GM21737 (cell line): ENCODE data around the gene PARD3B.

Source experiments
- ATAC-seq: cut with Tn5 transposase; IDR thresholded peaks from one replicate; pipeline ENCODE4 v1.9.1; 2021; ENCODE audit warnings: mild to moderate bottlenecking, moderate library complexity; ENCODE audit not compliant: unreplicated experiment

Gene PARD3B

GRCh38 chr2:204982303-204982702 is 437.0 kb downstream of the PARD3B start:
- ATAC-seq, result no peak

- ATAC-seq, result no peak
Measured at GRCh38 chr2:204984518-204984917, 439.2 kb downstream of the PARD3B start.

- no peak for ATAC-seq
Measured at GRCh38 chr2:204986641-204987040, 441.4 kb downstream of the PARD3B start.

GRCh38 chr2:204988836-204989235 is 443.6 kb downstream of the PARD3B start:
- ATAC-seq, result no peak

- ATAC-seq, result no peak
Measured at GRCh38 chr2:204989877-204990276, 444.6 kb downstream of the PARD3B start.

DNA sequence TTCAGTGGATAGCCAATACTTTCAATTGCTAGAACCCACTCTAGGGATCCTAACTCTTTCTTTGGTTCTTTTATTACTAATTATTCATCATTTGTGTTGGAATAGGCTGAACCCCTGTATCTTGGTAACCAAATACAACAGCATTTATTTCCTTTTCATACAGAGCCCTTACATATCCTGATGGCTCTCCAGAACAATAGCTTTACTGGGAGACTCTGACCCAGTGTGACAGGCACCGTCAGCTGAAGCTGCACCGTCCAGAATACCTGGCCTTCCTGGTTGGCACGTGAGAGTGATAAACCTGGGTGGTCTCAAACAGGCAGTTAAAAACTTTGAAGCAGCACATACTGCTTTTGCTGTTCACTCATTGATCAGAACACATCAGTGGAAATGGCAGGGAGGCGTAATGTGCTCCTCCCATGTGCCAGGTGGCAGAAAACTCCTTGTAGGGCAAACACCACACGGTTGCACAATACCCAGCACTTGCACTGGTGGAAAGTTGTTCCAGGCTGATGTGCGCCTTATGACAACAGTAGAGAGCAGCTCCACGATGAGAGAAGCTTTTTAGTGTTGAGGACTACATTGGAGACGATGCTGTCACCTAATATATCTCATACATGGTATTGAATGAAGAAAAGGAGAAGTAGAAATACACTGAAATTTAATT is 456.2 kb downstream of the PARD3B start:
- ATAC-seq, result no peak

DNA sequence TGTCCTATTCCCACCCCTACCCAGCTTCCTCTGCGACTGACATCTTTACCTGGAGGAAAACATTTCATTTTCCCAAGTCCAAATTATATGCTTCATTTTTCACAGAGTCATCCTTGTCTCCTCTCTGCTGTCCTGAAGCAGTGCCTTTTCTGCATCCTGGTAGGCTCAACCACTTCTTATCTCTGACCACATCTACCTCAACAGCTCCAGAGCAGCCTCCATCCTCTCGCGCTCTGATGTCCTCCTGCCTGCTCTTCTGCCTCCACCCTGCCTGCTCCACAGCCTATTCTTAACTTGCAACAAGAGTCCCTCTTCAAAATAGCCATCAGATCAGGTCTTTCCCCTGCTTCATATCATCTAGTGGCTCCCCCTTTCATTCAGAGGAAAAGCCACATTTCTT is 457.1 kb downstream of the PARD3B start:
- no peak for ATAC-seq

DNA sequence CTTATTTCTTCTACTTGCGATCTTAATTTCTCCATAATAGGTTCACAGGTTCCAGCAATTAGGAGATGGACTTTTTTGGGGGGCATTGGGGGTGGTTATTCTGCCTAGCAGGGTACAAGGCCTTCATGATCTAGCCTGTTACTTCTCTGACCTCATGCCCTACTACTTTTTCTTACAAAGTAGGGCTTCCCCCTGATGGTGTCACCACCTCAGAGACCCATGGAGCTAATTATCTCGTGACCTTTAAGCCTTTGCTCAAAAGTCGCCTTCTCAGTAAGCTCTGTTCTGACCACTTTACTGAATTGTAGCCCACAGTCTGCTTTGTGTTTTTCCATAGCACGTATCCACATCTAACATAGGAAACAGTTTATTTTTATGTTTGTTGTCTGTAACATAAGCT is 458.0 kb downstream of the PARD3B start:
- no peak for ATAC-seq

DNA sequence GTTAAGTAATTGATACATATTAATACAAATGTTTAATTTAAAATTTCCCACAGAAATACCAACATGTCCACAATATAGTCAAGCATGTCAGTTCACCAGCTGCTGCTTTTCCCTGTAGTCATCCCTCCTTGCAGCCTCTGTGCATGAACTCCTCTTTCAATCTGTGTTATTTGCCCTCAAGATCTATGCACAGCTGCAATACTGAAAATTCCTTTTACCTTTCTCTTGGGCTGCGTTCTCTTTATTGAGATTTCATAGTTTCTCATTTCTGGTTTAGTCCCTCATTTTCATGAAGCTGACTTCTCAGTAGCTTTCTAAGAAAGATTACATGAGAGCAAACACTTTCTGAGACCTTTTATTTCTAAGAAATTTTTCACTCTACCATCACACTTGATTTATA is 464.9 kb downstream of the PARD3B start:
- ATAC-seq, result no peak

DNA sequence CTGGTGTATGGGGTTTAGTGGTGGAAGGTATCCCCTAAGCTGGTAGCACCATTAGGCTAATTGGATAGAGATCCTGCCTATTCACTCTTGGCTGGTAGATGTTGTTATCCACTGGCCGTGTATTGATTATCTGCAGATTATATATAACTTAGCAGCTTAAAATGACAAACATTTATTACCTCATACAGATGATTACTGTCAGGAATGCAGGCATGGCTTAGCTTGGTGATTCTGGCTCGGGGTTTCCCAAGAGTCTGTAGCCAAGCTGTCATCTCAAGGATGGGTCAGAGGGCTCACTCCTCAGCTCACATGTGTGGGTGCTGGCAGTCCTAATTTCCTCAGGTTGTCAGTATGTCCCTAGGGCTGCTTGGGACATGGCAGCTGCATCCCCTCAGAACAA is 465.8 kb downstream of the PARD3B start:
- no peak for ATAC-seq

GRCh38 chr2:205012961-205013360 is 467.7 kb downstream of the PARD3B start:
- ATAC-seq, result no peak

DNA sequence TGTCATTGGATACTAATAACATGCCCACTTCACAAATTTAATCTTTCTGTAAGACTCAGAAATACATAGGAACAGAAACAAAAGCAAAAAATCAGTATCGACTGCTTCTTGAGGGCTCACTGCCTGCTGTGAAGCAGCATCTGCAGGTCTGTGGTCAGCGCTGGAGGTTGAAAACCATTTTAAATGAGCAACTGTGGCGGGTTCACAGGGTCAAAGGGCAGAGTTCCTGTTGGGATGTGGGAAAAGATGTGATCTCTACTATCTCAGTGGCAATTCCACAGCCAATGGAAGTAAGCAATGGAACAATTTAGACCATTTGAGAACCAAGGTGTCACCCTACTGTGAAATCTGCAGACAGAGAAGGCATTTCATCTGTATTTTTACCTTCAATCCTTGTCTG is 468.3 kb downstream of the PARD3B start:
- ATAC-seq, result no peak

GRCh38 chr2:205014201-205014600 is 468.9 kb downstream of the PARD3B start:
- no peak for ATAC-seq

- ATAC-seq, result no peak
Measured at GRCh38 chr2:205017381-205017780, 472.1 kb downstream of the PARD3B start.

DNA sequence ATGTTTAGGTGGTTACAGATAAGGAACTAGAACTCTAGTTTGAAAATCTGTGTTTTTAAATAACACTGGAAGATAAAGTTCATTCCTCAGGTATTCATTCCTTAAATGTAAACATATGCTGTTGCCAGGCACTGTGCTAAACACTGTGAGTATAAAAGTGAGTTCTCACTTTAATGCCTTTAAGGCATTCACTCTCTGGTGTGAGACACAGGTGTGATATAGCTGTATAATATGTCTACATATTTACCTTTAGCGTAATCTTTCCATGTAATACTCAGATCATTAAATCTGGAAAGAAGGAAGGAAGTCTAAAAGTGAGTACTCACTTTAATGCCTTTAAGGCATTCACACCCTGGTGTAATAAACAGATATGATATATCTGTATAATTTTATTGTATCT is 472.6 kb downstream of the PARD3B start:
- ATAC-seq, result no peak

GRCh38 chr2:205020673-205021072 is 475.4 kb downstream of the PARD3B start:
- ATAC-seq, result no peak

- ATAC-seq, result no peak
Measured at GRCh38 chr2:205022841-205023240, 477.6 kb downstream of the PARD3B start.

DNA sequence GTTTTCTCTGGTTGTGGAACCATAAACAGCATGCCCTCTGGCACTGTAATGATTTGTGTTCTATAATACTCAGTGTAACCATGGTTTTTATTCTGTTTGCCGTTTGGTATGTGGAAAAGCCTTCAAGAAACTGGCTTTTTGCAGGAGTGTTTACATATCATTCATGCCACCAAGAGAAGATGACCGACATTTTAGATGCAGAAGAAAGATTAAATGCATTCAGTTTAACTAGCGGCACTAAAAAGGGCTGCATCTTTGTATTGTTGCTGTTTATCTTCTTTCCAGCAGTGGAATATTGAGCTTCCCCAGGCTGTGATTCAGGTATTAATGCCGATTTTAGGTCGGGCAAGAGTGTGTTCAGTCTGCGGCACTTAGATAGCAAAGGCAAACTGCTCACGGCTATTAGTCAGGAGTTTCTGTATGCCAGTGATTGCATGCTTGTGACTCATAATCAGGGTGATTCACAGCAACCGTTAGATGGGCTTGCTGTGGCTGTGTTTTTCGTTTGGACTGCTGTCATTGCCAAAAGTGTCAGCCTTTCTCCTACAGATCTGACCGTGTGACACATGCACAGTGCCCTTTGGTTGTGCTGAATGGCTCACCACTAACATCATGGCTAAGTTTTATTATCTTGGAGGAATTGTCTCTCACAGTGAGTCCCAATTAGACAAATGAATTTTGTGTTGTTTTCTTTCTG is 479.7 kb downstream of the PARD3B start:
- no peak for ATAC-seq

DNA sequence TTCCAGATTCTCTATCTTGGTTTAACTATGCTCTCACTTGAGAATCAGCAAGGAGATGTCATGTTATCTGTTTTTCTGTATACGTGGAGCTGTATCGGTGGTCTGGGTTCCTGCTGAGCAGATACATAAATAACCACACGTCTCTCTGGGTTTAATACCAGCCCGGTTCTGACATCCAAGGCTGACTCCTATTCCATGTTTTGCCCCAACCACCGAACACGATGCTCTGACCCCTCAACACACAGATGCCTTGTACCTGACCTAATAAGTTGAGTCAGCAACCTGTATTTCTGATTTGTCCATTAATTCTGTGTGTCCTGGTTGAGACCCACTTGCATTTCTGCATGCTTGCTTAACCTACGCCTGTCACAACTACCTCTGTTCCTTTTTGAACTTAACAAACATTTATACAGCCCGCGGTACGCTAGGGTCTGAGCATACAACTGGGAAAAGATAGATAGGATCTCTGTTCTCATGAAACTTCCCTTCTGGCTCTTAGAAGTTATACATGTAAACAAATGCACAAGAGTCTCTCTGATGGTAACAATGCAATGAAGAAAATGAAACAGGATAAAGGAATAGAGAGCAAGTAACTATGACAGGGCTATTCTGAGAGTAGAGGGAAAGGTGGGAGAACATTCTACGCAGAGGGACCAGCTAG is 480.4 kb downstream of the PARD3B start:
- no peak for ATAC-seq

DNA sequence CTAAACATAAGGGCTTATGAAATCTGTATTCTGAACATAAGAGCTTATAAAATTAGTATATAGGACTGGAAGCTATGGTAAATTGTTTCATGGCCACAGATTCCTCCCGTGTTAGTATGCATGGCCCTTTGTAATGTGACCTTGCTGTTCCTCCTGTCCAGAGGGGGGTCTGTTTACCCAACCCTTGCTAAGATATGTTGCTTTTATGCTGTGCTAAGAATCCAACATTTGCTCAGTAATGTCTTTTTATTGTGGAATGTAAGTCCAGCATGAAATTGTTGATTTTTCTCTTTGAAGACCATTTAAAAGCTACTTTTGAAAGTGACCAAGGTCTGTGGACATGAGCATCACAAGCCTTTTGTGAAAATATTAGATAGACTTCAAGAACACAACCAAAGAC is 485.4 kb downstream of the PARD3B start:
- no peak for ATAC-seq

DNA sequence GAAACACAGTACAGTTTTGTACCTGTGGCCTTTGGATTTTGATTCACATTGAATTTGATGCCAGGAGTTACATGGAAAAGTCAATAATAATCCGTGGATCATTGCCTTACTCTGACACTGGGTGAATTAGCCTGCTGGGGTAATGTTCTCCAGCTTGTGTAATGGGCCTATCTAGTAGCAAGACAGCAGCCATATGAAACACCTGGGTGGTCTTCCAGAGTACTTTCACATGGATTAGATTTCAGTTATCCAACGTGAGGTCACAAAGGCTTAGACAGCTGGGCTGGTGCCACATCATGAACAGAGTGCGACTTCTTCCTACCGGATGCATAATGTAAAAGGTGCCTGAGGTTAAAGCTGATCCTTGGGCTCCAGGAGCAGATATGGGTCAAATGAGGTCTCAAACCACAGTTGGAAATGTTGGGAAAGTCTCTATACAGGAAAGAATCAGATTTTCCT is 486.8 kb downstream of the PARD3B start:
- no peak for ATAC-seq

- ATAC-seq, result no peak
Measured at GRCh38 chr2:205033431-205033830, 488.2 kb downstream of the PARD3B start.
